ENCODE measurements around the gene AFF3.

DNA sequence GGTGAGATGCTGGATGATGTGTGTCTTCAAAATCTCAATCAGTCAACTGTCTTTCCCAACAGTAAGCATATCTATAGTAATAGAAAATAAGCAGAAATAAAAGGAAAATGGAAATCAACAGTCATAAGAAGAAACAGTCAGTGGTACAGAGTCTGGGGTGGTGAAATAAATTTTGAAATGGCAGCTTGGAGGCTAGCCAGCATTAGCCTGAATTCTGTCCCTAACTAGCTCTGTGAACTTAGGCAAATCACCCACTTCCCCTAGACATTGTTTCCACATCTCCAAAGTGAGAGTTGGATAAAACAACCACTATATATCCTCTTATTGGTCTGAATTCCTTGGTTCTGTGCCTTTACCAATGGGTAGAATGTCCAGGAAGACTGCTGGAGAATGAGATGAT lies 462.9 kb downstream of the AFF3 start:
- no peak for TF ChIP-seq CTCF (IDR thresholded peaks at IDR 0.05)
- TF ChIP-seq POLR2A (IDR thresholded peaks at IDR 0.05): no peak
